Peyer's patch (tissue), 4 donors: Measurements from ENCODE around the gene MYLK.

Experiments used
- POLR2A ChIP-seq, 2 donors: fragments of 450-650 bp; IDR thresholded peaks; one replicate each; pipeline ENCODE4 v1.5.1; 2017; ENCODE audit warnings: antibody characterized with exemption in 2 of 2, mild to moderate bottlenecking in 2 of 2, moderate library complexity in 2 of 2
- TF ChIP-seq, protein P1 (sequence below), 6 experiments: fragments of 450-650 bp in 4 of 6; fragments of 200-600 bp in 2 of 6; sonication (generic) in 1 of 6; IDR thresholded peaks; one replicate each; pipeline ENCODE4 v1.5.1; 2017 to 2019; ENCODE audit warnings: antibody characterized with exemption in 6 of 6, mild to moderate bottlenecking in 3 of 6, moderate library complexity in 1 of 6

- TF ChIP-seq, protein P1, sequence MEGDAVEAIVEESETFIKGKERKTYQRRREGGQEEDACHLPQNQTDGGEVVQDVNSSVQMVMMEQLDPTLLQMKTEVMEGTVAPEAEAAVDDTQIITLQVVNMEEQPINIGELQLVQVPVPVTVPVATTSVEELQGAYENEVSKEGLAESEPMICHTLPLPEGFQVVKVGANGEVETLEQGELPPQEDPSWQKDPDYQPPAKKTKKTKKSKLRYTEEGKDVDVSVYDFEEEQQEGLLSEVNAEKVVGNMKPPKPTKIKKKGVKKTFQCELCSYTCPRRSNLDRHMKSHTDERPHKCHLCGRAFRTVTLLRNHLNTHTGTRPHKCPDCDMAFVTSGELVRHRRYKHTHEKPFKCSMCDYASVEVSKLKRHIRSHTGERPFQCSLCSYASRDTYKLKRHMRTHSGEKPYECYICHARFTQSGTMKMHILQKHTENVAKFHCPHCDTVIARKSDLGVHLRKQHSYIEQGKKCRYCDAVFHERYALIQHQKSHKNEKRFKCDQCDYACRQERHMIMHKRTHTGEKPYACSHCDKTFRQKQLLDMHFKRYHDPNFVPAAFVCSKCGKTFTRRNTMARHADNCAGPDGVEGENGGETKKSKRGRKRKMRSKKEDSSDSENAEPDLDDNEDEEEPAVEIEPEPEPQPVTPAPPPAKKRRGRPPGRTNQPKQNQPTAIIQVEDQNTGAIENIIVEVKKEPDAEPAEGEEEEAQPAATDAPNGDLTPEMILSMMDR (IDR thresholded peaks at IDR 0.05) = no peak
- no peak for TF ChIP-seq POLR2A (IDR thresholded peaks at IDR 0.05)
These were observed 1.0 kb downstream of the MYLK start for GRCh38 chr3:123883111-123883510.
